Psoas muscle (tissue), 8 donors: ENCODE measurements around the gene MLIP. TPM values are rescaled to one million over a fixed set of nuclear protein-coding genes. Genes with fewer than 3 reads are reported as not detected.

Source experiments
- ATAC-seq, 4 donors: fragments of 200-7000 bp; cut with Tn5 transposase; one replicate each; pipeline ENCODE4 v1.9.1; 2020; ENCODE audit warnings: moderate library complexity in 3 of 4, mild to moderate bottlenecking in 2 of 4
- DNase-seq, 2 donors: peaks; one replicate each; pipeline ENCODE4 v3.0.0-alpha.2; 2020
- H3K27ac ChIP-seq: fragments of 200-600 bp; one replicate; pipeline ENCODE4 v1.8.0; 2022
- H3K27me3 ChIP-seq, 3 donors: fragments of 200-600 bp in 1 of 3; one replicate each; pipeline versions ENCODE4 v1.6.1 to v1.8.0; 2013 to 2022; ENCODE audit warnings: low read length in 2 of 3, mild to moderate bottlenecking in 2 of 3, moderate library complexity in 1 of 3; ENCODE audit not compliant: insufficient read depth in 3 of 3
- H3K36me3 ChIP-seq, 2 donors: fragments of 200-600 bp in 1 of 2; one replicate each; pipeline versions ENCODE4 v1.6.1 to v1.8.0; 2013 to 2022; ENCODE audit warnings: low read depth in 1 of 2, mild to moderate bottlenecking in 1 of 2, moderate library complexity in 1 of 2; ENCODE audit not compliant: insufficient read depth in 1 of 2
- H3K4me1 ChIP-seq: fragments of 200-600 bp; one replicate; pipeline ENCODE4 v1.8.0; 2022
- H3K4me3 ChIP-seq: fragments of 200-600 bp; one replicate; pipeline ENCODE4 v1.8.0; 2022; ENCODE audit warnings: mild to moderate bottlenecking
- H3K9me3 ChIP-seq: fragments of 200-600 bp; one replicate; pipeline ENCODE4 v1.8.0; 2022
- CTCF ChIP-seq: fragments of 200-600 bp; IDR thresholded peaks from one replicate; pipeline ENCODE4 v1.8.0; 2022; ENCODE audit warnings: antibody characterized with exemption
- WGBS, 3 donors: extraction: QIAGEN DNeasy Blood & Tissue Kit; methylation state at CpG; one replicate each; pipeline versions ENCODE4 v1.1.6 to v1.1.7; 2013; 5-methylcytosine and 5-hydroxymethylcytosine counted together
- intact Hi-C, 2 donors: fragments of 100-400 bp; cut with DNase I; formaldehyde crosslinking; loops; one replicate each; pipeline versions ENCODE4 v1.11.0 to v1.14.2; 2022
- polyA plus RNA-seq, 3 donors: library from polyadenylated mRNA; stranded (reverse); fragments of 200-250 nt; gene quantifications; one replicate each; pipeline ENCODE4 v1.2.3, GENCODE V29; 2013
- total RNA-seq, 4 donors: library from RNA; stranded (reverse); fragmentation: NEBNext Ultra II Directional in 2 of 4; extraction: Animal tissue kit (Norgen Biotek cat#: 25700) in 2 of 4; gene quantifications; one replicate each; pipeline versions ENCODE4 v1.2.1 to v1.2.4, GENCODE V29; 2021 to 2023
- donor health status: healthy with polysubstance abuse.
- donor health status: DM: no; HTN: no; CAD: no; lungs with moderate emphysema.
- donor health status: Bipolar disorder and iron deficiency.
- donor health status: healthy.
- donor health status: DM: yes; HTN: yes; CAD: no.
- donor health status: DM: no; HTN: no; CAD: no.
- donor health status: DM: no; HTN: no; CAD: no.
- donor health status: DM: yes; HTN: yes; CAD: no.

Gene MLIP
- total and polyA plus RNA-seq, 7 donors, result 51.5 to 365 (median 163) TPM

GRCh38 chr6:54217018-54217417 is 105.8 kb downstream of the MLIP start:
- H3K4me3 ChIP-seq, result no peak overlapping the region
- intact Hi-C loops, result no loop called here
- no peaks in the 10 kb centered on the region for H3K9me3 ChIP-seq
- no peak for DNase-seq
- no peaks in the 10 kb centered on the region for H3K27me3 ChIP-seq
- H3K4me1 ChIP-seq, result no peaks in the 10 kb centered on the region
- WGBS, 3 donors, result 26 to 49% (median 37%) methylated on average over 3 of the region's 3 CpGs
- no peak for TF ChIP-seq CTCF
- peaks cover 0 to 4% of the 10 kb centered on the region in 2 donors for H3K36me3 ChIP-seq
- no peak overlapping the region for H3K27ac ChIP-seq
- no peak for ATAC-seq

GRCh38 chr6:54222217-54222616 is 111.0 kb downstream of the MLIP start:
- ATAC-seq (no peak), DNase-seq (no peak)
- no peak overlapping the region for H3K4me3 ChIP-seq
- no peaks in the 10 kb centered on the region for H3K27me3 ChIP-seq
- 94 to 97% (median 97%) methylated on average over 1 of the region's 1 CpG for WGBS, 3 donors
- H3K27ac ChIP-seq, result no peak overlapping the region
- no peak for TF ChIP-seq CTCF
- H3K36me3 ChIP-seq, result no peaks in the 10 kb centered on the region
- H3K4me1 ChIP-seq, result no peaks in the 10 kb centered on the region
- intact Hi-C loops, result no loop called here
- no peaks in the 10 kb centered on the region for H3K9me3 ChIP-seq

GRCh38 chr6:54232703-54233102 is 121.5 kb downstream of the MLIP start:
- peaks cover 6% of the 10 kb centered on the region for H3K4me1 ChIP-seq
- H3K36me3 ChIP-seq, result peaks cover 0 to 49% of the 10 kb centered on the region in 2 donors
- no peak for TF ChIP-seq CTCF
- ATAC-seq (no peak), DNase-seq (no peak)
- WGBS, 3 donors, result 94 to 97% (median 96%) methylated on average over 1 of the region's 1 CpG
- intact Hi-C loops, result no loop called here
- H3K9me3 ChIP-seq, result no peaks in the 10 kb centered on the region
- H3K27ac ChIP-seq, result no peak overlapping the region
- no peaks in the 10 kb centered on the region for H3K27me3 ChIP-seq
- no peak overlapping the region for H3K4me3 ChIP-seq

GRCh38 chr6:54234539-54234938 is 123.3 kb downstream of the MLIP start:
- H3K36me3 ChIP-seq, result peaks cover 0 to 49% of the 10 kb centered on the region in 2 donors
- intact Hi-C loops, result no loop called here
- TF ChIP-seq CTCF, result no peak
- no peak for ATAC-seq
- H3K27ac ChIP-seq, result no peak overlapping the region
- DNase-seq, result no peak
- 70 to 90% (median 79%) methylated on average over 2 of the region's 2 CpGs for WGBS, 3 donors
- H3K4me3 ChIP-seq, result no peak overlapping the region
- H3K4me1 ChIP-seq, result peaks cover 12% of the 10 kb centered on the region
- no peaks in the 10 kb centered on the region for H3K27me3 ChIP-seq
- no peaks in the 10 kb centered on the region for H3K9me3 ChIP-seq

GRCh38 chr6:54236984-54237383 is 125.7 kb downstream of the MLIP start:
- WGBS, 3 donors, result 53 to 68% (median 61%) methylated on average over 2 of the region's 2 CpGs
- intact Hi-C loops, result no loop called here
- no peak for DNase-seq

More at GRCh38 chr6:54236984-54237383, 125.7 kb downstream of the MLIP start:
- peak in 2 of 4 donors; percentile 28 to 52 for ATAC-seq
- Histone ChIP-seq H3K4me3 (no peak overlapping the region), H3K4me1 (peaks cover 12% of the 10 kb centered on the region), H3K27ac (peak overlapping the region; percentile 66), H3K9me3 (no peaks in the 10 kb centered on the region), H3K27me3 (no peaks in the 10 kb centered on the region), H3K36me3 (peaks cover 0 to 35% of the 10 kb centered on the region in 2 donors)
- no peak for TF ChIP-seq CTCF
